GM21360 (cell line): Measurements from ENCODE around the gene GUCA2A.
"Not testable (repeated sequence)": the region's sequence is repeated elsewhere in the genome, so short reads cannot be mapped to it uniquely, and the experiment has no call there.

Source experiments
- ATAC-seq: cut with Tn5 transposase; IDR thresholded peaks from one replicate; pipeline ENCODE4 v1.9.1; 2021; ENCODE audit warnings: mild to moderate bottlenecking, moderate library complexity; ENCODE audit not compliant: unreplicated experiment

GUCA2A gene

GRCh38 chr1:42164551-42165420 lies at the start of gene GUCA2A:
GUCA2A (minus strand) TSS chr1:42164745; CDS start chr1:42164712, 33 bp downstream.
- ATAC-seq: no peak

- no peak for ATAC-seq
Measured at GRCh38 chr1:42211224-42211623, 46.7 kb upstream of the GUCA2A start.

GRCh38 chr1:42210421-42211133 lies 46.0 kb upstream of the GUCA2A start:
- no peak for ATAC-seq

GRCh38 chr1:42209526-42210251 lies 45.1 kb upstream of the GUCA2A start:
- ATAC-seq: no peak

GRCh38 chr1:42206930-42207329 lies 42.4 kb upstream of the GUCA2A start:
- ATAC-seq: not testable (repeated sequence)

GRCh38 chr1:42206164-42206563 lies 41.6 kb upstream of the GUCA2A start:
- no peak for ATAC-seq

GRCh38 chr1:42201986-42202385 lies 37.4 kb upstream of the GUCA2A start:
- no peak for ATAC-seq

GRCh38 chr1:42198251-42198650 lies 33.7 kb upstream of the GUCA2A start:
- ATAC-seq: no peak

- ATAC-seq: no peak
Measured at GRCh38 chr1:42195841-42196240, 31.3 kb upstream of the GUCA2A start.

GRCh38 chr1:42192106-42192505 lies 27.6 kb upstream of the GUCA2A start:
- no peak for ATAC-seq

GRCh38 chr1:42191319-42191718 lies 26.8 kb upstream of the GUCA2A start:
- ATAC-seq: no peak

- no peak for ATAC-seq
Measured at GRCh38 chr1:42189931-42190853, 25.6 kb upstream of the GUCA2A start.

GRCh38 chr1:42186152-42186551 lies 21.6 kb upstream of the GUCA2A start:
- no peak for ATAC-seq

- ATAC-seq: no peak
Measured at GRCh38 chr1:42184616-42185015, 20.1 kb upstream of the GUCA2A start.

GRCh38 chr1:42183957-42184268 lies 19.4 kb upstream of the GUCA2A start:
- ATAC-seq: no peak

GRCh38 chr1:42183210-42183956 lies 18.8 kb upstream of the GUCA2A start:
- ATAC-seq: no peak

GRCh38 chr1:42181687-42182086 lies 17.1 kb upstream of the GUCA2A start:
- ATAC-seq: no peak

- no peak for ATAC-seq
Measured at GRCh38 chr1:42179900-42180329, 15.4 kb upstream of the GUCA2A start.

- ATAC-seq: no peak
Measured at GRCh38 chr1:42179275-42179674, 14.7 kb upstream of the GUCA2A start.

GRCh38 chr1:42178249-42178648 lies 13.7 kb upstream of the GUCA2A start:
- ATAC-seq: no peak
